ENCODE measurements around the gene SURF4. TPM values are rescaled to one million over a fixed set of nuclear protein-coding genes. Genes with fewer than 3 reads are reported as not detected.
"Not testable (repeated sequence)": the region's sequence is repeated elsewhere in the genome, so short reads cannot be mapped to it uniquely, and the experiment has no call there.

SURF4 gene
- total RNA-seq, 2 donors from 2014 or later, result 255 to 272 TPM

GRCh38 chr9:133403766-133404453 is 28.1 kb upstream of the SURF4 start:
- H3K36me3 Mint-ChIP-seq, result peaks cover 5 to 11% of the 10 kb centered on the region in 2 donors
- ATAC-seq (peak; percentile 15 to 42), DNase-seq (ENCODE audit: low spot score in 2 of 2) (peak in 1 of 2 donors; percentile 61)
- no peaks in the 10 kb centered on the region for H3K9me3 Mint-ChIP-seq
- H3K27ac Mint-ChIP-seq, result no peak overlapping the region

GRCh38 chr9:133402689-133403088 is 26.8 kb upstream of the SURF4 start:
- DNase-seq (ENCODE audit: low spot score in 2 of 2), result no peak
- no peaks in the 10 kb centered on the region for H3K9me3 Mint-ChIP-seq
- H3K36me3 Mint-ChIP-seq, result peaks cover 5 to 11% of the 10 kb centered on the region in 2 donors
- ATAC-seq, result no peak
- peak overlapping the region in 1 of 2 donors; percentile 29 for H3K27ac Mint-ChIP-seq

GRCh38 chr9:133401588-133401987 is 25.7 kb upstream of the SURF4 start:
- Mint-ChIP-seq H3K36me3 (peaks cover 5% of the 10 kb centered on the region in 2 donors), H3K27ac (peak overlapping the region; percentile 9 to 55), H3K9me3 (no peaks in the 10 kb centered on the region)
- DNase-seq (ENCODE audit: low spot score in 2 of 2) (no peak), ATAC-seq (no peak)

- ATAC-seq, result no peak
- no peaks in the 10 kb centered on the region for H3K9me3 Mint-ChIP-seq
These were observed 24.4 kb upstream of the SURF4 start for GRCh38 chr9:133400292-133400691.

GRCh38 chr9:133397895-133398294 is 22.0 kb upstream of the SURF4 start:
- no peak for DNase-seq (ENCODE audit: low spot score in 2 of 2)
- ATAC-seq, result no peak
- no peaks in the 10 kb centered on the region for H3K36me3 Mint-ChIP-seq
- H3K27ac Mint-ChIP-seq, result no peak overlapping the region
- no peaks in the 10 kb centered on the region for H3K9me3 Mint-ChIP-seq

More at GRCh38 chr9:133400292-133400691, 24.4 kb upstream of the SURF4 start:
- H3K27ac Mint-ChIP-seq, result peak overlapping the region in 1 of 2 donors; percentile 27
- H3K36me3 Mint-ChIP-seq, result peaks cover 0 to under 1% of the 10 kb centered on the region in 2 donors
- DNase-seq (ENCODE audit: low spot score in 2 of 2), result no peak

- Mint-ChIP-seq H3K36me3 (no peaks in the 10 kb centered on the region), H3K27ac (no peak overlapping the region), H3K9me3 (no peaks in the 10 kb centered on the region)
- ATAC-seq (no peak), DNase-seq (ENCODE audit: low spot score in 2 of 2) (no peak)
These were observed 21.5 kb upstream of the SURF4 start for GRCh38 chr9:133397370-133397769.

GRCh38 chr9:133396952-133397351 is 21.1 kb upstream of the SURF4 start:
- DNase-seq (ENCODE audit: low spot score in 2 of 2) (no peak), ATAC-seq (peak in 1 of 2 donors; percentile 38)
- Mint-ChIP-seq H3K36me3 (no peaks in the 10 kb centered on the region), H3K9me3 (no peaks in the 10 kb centered on the region), H3K27ac (no peak overlapping the region)

- Mint-ChIP-seq H3K9me3 (no peaks in the 10 kb centered on the region), H3K36me3 (no peaks in the 10 kb centered on the region), H3K27ac (no peak overlapping the region)
- ATAC-seq, result peak in 1 of 2 donors; percentile 20
- DNase-seq (ENCODE audit: low spot score in 2 of 2), result no peak
These were observed 18.9 kb upstream of the SURF4 start for GRCh38 chr9:133394687-133395271.

- no peak for ATAC-seq
- Mint-ChIP-seq H3K36me3 (no peaks in the 10 kb centered on the region), H3K9me3 (no peaks in the 10 kb centered on the region), H3K27ac (no peak overlapping the region)
- no peak for DNase-seq (ENCODE audit: low spot score in 2 of 2)
These were observed 17.5 kb upstream of the SURF4 start for GRCh38 chr9:133393399-133393798.

- H3K36me3 Mint-ChIP-seq; H3K27ac Mint-ChIP-seq; H3K9me3 Mint-ChIP-seq; ATAC-seq; DNase-seq (ENCODE audit: low spot score in 2 of 2): not testable (repeated sequence)
These were observed 16.4 kb upstream of the SURF4 start for GRCh38 chr9:133392308-133392707.

GRCh38 chr9:133391449-133391848 is 15.6 kb upstream of the SURF4 start:
- ATAC-seq; H3K9me3 Mint-ChIP-seq; DNase-seq (ENCODE audit: low spot score in 2 of 2); H3K27ac Mint-ChIP-seq; H3K36me3 Mint-ChIP-seq: not testable (repeated sequence)

- Mint-ChIP-seq H3K36me3 (no peaks in the 10 kb centered on the region), H3K27ac (no peak overlapping the region), H3K9me3 (no peaks in the 10 kb centered on the region)
- DNase-seq (ENCODE audit: low spot score in 2 of 2) (no peak), ATAC-seq (no peak)
These were observed 14.9 kb upstream of the SURF4 start for GRCh38 chr9:133390713-133391112.

- ATAC-seq (no peak), DNase-seq (ENCODE audit: low spot score in 2 of 2) (no peak)
- H3K9me3 Mint-ChIP-seq, result no peaks in the 10 kb centered on the region
- no peaks in the 10 kb centered on the region for H3K36me3 Mint-ChIP-seq
- H3K27ac Mint-ChIP-seq, result no peak overlapping the region
These were observed 13.7 kb upstream of the SURF4 start for GRCh38 chr9:133389562-133389961.

- H3K27ac Mint-ChIP-seq, result no peak overlapping the region
- no peaks in the 10 kb centered on the region for H3K9me3 Mint-ChIP-seq
- ATAC-seq (no peak), DNase-seq (ENCODE audit: low spot score in 2 of 2) (no peak)
- H3K36me3 Mint-ChIP-seq, result no peaks in the 10 kb centered on the region
These were observed 13.2 kb upstream of the SURF4 start for GRCh38 chr9:133389025-133389557.

- H3K9me3 Mint-ChIP-seq, result no peaks in the 10 kb centered on the region
- no peak for DNase-seq (ENCODE audit: low spot score in 2 of 2)
- peak overlapping the region in 1 of 2 donors; percentile 14 for H3K27ac Mint-ChIP-seq
- ATAC-seq, result no peak
- H3K36me3 Mint-ChIP-seq, result no peaks in the 10 kb centered on the region
These were observed 11.8 kb upstream of the SURF4 start for GRCh38 chr9:133387680-133388079.

- Mint-ChIP-seq H3K9me3 (no peaks in the 10 kb centered on the region), H3K36me3 (no peaks in the 10 kb centered on the region), H3K27ac (no peak overlapping the region)
- ATAC-seq (no peak), DNase-seq (ENCODE audit: low spot score in 2 of 2) (no peak)
These were observed 10.5 kb upstream of the SURF4 start for GRCh38 chr9:133386338-133386737.

GRCh38 chr9:133385452-133385851 is 9.6 kb upstream of the SURF4 start:
- DNase-seq (ENCODE audit: low spot score in 2 of 2) (no peak), ATAC-seq (no peak)
- H3K36me3 Mint-ChIP-seq, result no peaks in the 10 kb centered on the region
- no peak overlapping the region for H3K27ac Mint-ChIP-seq
- no peaks in the 10 kb centered on the region for H3K9me3 Mint-ChIP-seq
